GM19023 (cell line): ENCODE results near the gene IRX6.

Experiments used
- ATAC-seq: cut with Tn5 transposase; IDR thresholded peaks from one replicate; pipeline ENCODE4 v1.9.1; 2021; ENCODE audit warnings: mild to moderate bottlenecking, moderate library complexity; ENCODE audit not compliant: unreplicated experiment

IRX6 gene

GRCh38 chr16:55323637-55324271 lies at the start of gene IRX6:
Gene IRX6, plus strand, starts transcription at chr16:55324203. Its CDS starts 889 bp downstream, at chr16:55325092.
- no peak for ATAC-seq

- no peak for ATAC-seq
Observed at GRCh38 chr16:55274391-55274790, 49.6 kb upstream of the IRX6 start.

- no peak for ATAC-seq
Observed at GRCh38 chr16:55275167-55275566, 48.8 kb upstream of the IRX6 start.

GRCh38 chr16:55275869-55276268 lies 48.1 kb upstream of the IRX6 start:
- ATAC-seq, result no peak

GRCh38 chr16:55277536-55277935 lies 46.5 kb upstream of the IRX6 start:
- no peak for ATAC-seq

GRCh38 chr16:55279598-55279997 lies 44.4 kb upstream of the IRX6 start:
- ATAC-seq, result no peak

- no peak for ATAC-seq
Observed at GRCh38 chr16:55280587-55280986, 43.4 kb upstream of the IRX6 start.

- ATAC-seq, result no peak
Observed at GRCh38 chr16:55282441-55282840, 41.6 kb upstream of the IRX6 start.

- ATAC-seq, result no peak
Observed at GRCh38 chr16:55283812-55284717, 39.9 kb upstream of the IRX6 start.

GRCh38 chr16:55284718-55285099 lies 39.3 kb upstream of the IRX6 start:
- ATAC-seq, result no peak

- ATAC-seq, result no peak
Observed at GRCh38 chr16:55285586-55285985, 38.4 kb upstream of the IRX6 start.

- no peak for ATAC-seq
Observed at GRCh38 chr16:55289353-55289752, 34.6 kb upstream of the IRX6 start.

- ATAC-seq, result no peak
Observed at GRCh38 chr16:55291847-55292246, 32.2 kb upstream of the IRX6 start.

GRCh38 chr16:55292491-55292890 lies 31.5 kb upstream of the IRX6 start:
- no peak for ATAC-seq

- ATAC-seq, result no peak
Observed at GRCh38 chr16:55294129-55294528, 29.9 kb upstream of the IRX6 start.

- ATAC-seq, result no peak
Observed at GRCh38 chr16:55294931-55295342, 29.1 kb upstream of the IRX6 start.

GRCh38 chr16:55297062-55297909 lies 26.7 kb upstream of the IRX6 start:
- no peak for ATAC-seq

- ATAC-seq, result no peak
Observed at GRCh38 chr16:55297910-55298479, 26.0 kb upstream of the IRX6 start.

- no peak for ATAC-seq
Observed at GRCh38 chr16:55301385-55302008, 22.5 kb upstream of the IRX6 start.

- ATAC-seq, result no peak
Observed at GRCh38 chr16:55302635-55303034, 21.4 kb upstream of the IRX6 start.

GRCh38 chr16:55308973-55309372 lies 15.0 kb upstream of the IRX6 start:
- no peak for ATAC-seq
